GM21786 (cell line): Measurements from ENCODE around the gene RAD52.
A peak's percentile ranks its signal among the peaks of the same experiment; 100 is the strongest.

Source experiments
- ATAC-seq: cut with Tn5 transposase; IDR thresholded peaks from one replicate; pipeline ENCODE4 v1.9.1; 2021; ENCODE audit not compliant: unreplicated experiment

Gene RAD52

DNA sequence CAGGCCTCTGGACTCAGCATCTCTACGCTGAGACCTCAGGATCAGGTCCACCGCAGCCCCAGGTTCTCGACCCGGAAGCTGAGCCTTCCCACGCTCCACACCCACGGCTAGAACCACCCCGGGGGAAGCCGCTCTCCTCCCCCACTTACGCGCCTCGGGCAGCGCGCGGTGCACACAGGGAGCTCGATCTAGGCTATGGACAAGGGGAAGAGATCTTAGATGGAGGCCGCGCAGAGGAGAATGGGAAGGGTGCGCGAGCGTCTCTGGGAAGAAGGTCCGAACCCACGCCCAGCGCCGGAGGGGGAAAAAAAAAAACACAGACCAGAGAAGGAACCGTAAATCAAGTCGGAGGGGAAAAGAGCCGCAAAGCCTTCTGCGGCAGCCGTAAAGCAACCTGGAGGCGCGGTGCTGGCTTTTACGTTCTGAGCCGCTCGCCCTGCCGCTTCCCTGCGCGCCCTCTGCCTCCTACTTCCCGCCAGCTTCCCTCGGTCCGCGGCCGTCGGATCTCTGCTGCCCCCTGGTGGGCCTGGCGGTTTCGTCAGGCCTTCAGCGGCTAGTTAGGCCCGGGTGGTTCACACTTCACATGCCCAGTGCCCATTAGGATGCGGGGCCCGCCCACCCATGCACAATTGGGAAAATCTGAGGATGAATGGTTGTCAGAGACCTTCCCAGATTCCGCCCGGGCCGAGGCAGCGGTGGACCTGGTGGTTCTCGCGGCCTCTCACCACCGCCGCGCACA is at the start of gene RAD52:
Gene RAD52, minus strand, starts transcription at position 242 of the 739 bp plus-strand sequence. CDS start 16,636 bp downstream, outside the sequence.
- peak; percentile 83 for ATAC-seq

- ATAC-seq: peak; percentile 81
These were observed 48.8 kb upstream of the RAD52 start for GRCh38 chr12:998020-998874.

DNA sequence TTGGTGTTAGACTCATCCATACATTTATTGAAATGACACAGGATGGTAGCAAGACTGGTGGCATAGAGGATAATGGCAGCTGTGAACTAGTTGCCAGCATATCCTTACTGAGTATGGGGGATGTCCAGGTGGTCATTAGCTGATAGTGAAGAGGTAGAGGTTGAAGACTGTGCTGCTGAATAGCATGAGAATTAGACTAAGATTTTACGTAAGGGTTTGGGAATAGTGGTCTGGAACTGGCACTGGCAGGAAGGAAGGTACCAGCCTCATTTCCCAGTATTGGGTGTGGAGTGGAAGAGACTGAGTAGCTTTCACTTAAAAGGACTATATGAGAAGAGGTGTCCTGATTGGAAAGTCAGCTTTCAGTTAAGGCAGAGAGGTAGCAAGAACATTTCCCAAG is 48.0 kb upstream of the RAD52 start:
- no peak for ATAC-seq

DNA sequence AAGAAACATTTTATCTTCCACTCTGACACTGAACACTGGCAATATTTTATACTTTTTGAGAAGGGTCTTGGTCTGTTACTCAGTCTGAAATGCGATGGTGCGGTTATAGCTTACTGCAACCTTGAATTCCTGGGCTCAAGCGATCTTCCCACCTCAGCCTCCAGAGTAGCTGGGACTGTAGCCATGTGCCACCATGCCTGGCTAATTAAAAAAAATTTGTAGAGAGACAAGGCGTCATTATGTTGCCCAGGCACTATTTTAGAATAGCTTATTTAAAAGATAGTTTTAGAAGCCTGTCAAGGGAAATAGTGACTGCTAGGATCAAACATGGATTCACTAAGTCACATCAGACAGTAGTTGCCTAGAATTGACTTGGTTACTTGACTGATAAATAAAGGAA is 47.4 kb upstream of the RAD52 start:
- ATAC-seq: no peak

DNA sequence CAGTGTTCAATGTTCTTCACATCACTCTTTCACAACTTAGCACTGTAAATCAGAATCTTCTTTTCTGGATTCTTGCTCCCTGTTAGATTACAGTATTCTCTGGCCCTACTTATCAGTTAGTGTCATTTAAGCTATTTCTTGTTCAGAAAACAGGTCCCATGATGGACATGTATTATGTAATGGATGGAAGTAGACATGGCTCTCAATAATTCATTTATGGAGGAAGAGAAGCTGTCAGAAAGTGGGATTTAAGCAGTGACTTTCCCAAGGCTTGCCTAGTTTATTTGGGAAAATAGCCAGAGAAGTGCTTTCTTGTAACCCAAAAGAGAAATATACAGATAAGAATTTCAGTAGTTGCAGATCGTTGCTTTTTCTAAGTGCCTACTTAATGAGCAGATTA is 43.2 kb upstream of the RAD52 start:
- ATAC-seq: no peak

- ATAC-seq: no peak
These were observed 42.1 kb upstream of the RAD52 start for GRCh38 chr12:991350-992333.

DNA sequence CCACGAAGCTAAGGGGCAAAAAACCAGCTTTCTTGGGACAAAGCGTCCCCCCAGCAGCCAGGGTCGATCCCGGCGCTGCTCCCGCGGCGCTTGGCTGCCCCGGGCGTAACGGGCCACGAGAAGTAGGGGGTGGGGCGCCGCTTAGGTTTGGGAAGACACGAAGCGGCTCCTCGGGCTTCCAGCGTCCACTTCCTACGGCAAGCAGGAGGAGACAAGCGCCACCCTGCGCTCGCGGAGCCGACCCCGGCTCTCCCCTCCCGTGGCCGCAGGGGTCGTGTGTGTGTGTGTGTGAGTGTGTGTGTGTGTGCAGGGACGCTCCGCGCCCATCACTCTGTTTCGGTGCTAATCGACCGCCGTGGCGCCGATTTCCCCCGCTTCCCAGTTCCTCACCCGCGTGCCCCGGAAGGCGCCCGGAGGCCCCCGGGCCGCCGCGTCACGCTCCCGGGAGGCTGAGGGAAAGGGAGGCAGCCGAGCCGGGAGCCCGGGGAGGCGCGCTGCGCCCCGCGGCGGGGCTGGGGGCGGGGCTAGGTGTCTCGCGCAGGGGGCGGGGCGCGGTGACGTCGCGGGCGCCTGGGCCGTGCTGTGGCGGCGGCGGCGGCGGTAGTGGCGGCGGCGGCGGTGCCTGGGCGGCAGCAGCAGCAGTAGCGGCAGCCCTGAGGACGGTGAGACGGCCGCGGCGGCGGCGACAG is 41.3 kb upstream of the RAD52 start, which contains the start of gene ERC1:
Gene ERC1, plus strand, starts transcription at position 563 of the 689 bp plus-strand sequence. CDS start 36,681 bp downstream, outside the sequence.
- peak; percentile 69 for ATAC-seq

- peak; percentile 11 for ATAC-seq
These were observed 40.5 kb upstream of the RAD52 start for GRCh38 chr12:989751-990660.

DNA sequence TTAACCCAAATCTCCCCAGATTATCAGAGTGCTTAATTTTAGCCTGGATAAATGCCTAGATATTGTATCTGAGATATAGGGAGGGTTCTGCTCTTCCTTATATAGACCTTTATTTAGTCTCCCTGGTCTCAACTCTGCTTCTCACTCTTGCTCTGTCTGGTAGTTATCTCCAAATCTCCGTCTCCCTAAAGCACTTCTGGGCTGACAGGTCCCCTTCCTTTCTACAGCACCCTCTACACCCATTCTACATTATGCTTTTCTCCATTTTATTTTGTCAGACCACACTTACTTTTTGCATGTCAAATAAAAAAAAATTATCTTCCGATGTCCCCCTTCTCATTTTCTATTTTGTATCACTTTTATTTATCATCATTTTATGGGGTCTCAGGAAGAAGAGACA is 39.6 kb upstream of the RAD52 start:
- ATAC-seq: no peak

DNA sequence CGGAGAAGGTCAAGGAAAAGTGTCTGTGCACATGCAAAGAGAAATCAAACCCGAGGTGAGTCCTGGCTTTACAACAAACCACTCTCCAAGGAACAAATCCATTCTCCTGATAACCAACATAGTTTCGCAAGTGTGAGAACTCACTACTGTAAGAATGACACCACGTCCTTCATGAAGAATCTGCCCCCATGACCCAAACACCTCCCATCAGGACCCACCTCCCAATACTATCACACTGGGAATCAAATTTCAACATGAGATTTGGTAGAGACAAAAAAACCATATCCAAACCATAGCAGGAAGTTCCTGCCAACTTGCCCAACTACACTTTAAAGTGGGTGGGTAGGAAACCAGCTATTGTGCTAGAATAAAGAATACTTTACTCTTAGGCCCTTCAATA is 39.2 kb upstream of the RAD52 start:
- ATAC-seq: no peak

DNA sequence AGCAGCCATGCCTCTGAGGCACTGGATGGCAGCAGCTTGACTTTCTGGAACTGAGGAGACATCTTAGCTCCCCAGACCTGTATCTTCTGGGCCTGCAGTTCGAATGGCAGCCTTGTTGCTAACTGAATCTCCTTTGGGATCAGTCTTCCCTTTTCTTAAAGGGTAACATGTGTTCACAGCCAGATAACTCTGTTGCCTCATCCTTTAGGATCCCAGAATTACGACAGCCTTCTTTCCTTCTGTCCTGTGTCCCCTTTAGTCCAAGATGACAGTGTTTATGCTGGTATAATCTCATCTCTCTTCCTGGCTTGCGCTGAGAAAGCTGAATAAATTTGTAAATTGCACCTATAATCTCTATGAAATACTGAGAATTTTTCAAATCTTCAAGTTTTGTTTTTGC is 32.5 kb upstream of the RAD52 start:
- no peak for ATAC-seq

DNA sequence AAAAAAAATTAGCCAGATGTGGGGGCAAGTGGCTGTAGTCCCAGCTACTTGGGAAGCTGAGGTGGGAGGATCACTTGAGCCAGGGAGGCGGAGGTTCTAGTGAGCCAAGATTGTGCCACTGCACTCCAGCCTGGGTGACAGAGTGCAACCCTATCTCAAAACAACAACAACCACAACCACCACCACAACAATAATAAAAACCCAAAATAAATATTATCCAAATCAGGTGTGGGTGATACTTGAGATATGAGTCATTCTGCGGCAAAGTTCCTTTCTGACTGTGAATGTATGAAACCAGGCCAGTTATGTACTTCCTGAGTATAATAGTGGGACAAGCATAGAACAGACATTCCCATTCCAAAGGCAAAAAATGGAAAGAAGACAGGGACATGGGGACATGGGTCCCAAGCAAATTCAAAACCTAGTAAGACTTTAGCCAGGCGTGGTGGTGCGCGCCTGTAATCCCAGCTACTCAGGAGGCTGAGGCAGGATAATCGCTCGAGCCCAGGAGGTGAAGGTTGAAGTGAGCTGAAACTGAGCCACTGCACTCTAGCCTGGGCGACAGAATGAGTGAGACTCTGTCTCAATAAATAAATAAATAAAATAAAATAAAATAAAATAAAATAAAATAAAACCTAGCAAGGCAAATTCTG is 31.8 kb upstream of the RAD52 start:
- no peak for ATAC-seq

DNA sequence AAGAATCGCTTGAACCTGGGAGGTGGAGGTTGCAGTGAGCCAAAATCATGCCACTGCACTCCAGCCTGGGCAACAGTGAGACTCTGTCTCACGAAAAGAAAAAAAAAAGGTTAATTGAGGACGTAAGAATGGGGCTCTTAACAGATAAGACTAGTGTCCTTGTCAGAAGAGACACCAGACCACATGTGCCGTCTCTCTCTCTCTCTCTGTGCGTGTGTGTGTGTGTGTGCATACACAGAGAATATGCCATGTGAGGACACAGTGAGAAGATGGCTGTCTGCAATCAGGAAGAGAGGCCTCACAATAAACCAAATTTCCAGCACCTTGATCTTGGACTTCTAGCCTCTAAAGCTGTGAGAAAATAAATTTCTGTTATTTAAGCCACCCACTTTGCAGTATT is 29.9 kb upstream of the RAD52 start:
- no peak for ATAC-seq

DNA sequence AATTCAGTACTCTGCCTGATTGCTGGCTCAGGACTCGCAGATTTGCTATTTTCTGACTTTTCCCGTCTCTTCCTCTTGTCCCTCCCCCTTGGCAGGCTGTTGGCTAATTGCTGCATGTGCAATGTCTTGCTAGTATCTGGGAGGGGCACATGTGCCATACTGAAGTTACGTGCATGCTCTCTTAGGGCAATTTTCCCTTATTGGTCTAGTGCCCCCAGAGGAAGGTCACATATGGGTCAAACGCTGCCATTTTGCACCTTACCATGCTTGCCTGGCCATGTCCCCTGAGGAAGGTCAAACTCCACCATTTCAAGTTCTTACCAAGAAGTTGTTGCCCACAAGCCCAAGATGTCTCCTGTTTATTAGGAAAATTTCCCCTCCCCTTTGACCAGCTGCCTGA is 27.7 kb upstream of the RAD52 start:
- no peak for ATAC-seq

GRCh38 chr12:976644-977043 is 27.1 kb upstream of the RAD52 start:
- ATAC-seq: no peak

DNA sequence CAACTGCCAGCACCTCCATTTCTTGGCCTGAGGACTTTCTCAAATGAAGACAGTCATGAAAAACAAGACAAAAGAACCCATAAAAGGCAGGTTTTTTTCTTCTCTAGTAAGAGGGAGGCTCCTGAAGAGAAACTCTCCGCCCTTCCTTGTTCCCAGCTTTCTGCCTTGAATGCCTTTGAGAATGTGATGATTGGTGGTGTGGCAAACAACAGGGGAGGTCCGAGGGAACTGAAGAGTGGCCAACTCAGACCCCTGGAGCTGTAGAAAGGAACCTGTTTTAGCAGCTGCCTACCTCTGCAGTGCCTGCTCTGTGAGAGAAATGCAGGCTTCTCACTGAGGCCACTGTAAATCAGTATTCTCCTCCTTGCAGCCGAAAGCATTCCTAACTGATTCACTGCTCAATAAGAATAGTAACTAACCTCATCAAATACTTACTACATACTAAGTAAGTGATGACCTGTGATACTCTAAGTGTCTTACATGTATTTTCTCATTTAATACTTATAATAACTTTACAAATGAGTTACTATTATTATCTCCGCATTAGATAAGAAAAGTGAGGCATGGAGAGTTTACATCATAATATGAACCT is 24.9 kb upstream of the RAD52 start:
- no peak for ATAC-seq

- no peak for ATAC-seq
These were observed 22.5 kb upstream of the RAD52 start for GRCh38 chr12:971991-972390.

- no peak for ATAC-seq
These were observed 20.3 kb upstream of the RAD52 start for GRCh38 chr12:969821-970220.
